GM19467 (cell line): Measurements from ENCODE around the gene FAM47C.
A peak's percentile ranks its signal among the peaks of the same experiment; 100 is the strongest.
"Not testable (repeated sequence)": the region's sequence is repeated elsewhere in the genome, so short reads cannot be mapped to it uniquely, and the experiment has no call there.

ENCODE experiments used
- ATAC-seq: cut with Tn5 transposase; IDR thresholded peaks from one replicate; pipeline ENCODE4 v1.9.1; 2021; ENCODE audit warnings: mild to moderate bottlenecking, moderate library complexity; ENCODE audit not compliant: unreplicated experiment

Gene FAM47C

GRCh38 chrX:37008182-37008581, at the start of gene FAM47C:
Gene FAM47C (plus strand): TSS chrX:37008366. CDS start chrX:37008411, 45 bp downstream.
- ATAC-seq, result not testable (repeated sequence)

GRCh38 chrX:36961590-36961989, 46.6 kb upstream of the FAM47C start:
- ATAC-seq, result no peak

GRCh38 chrX:36963069-36963808, 44.9 kb upstream of the FAM47C start:
- no peak for ATAC-seq

- no peak for ATAC-seq
Measured at GRCh38 chrX:36963852-36964251, 44.3 kb upstream of the FAM47C start.

- ATAC-seq, result no peak
Measured at GRCh38 chrX:36973575-36973974, 34.6 kb upstream of the FAM47C start.

- no peak for ATAC-seq
Measured at GRCh38 chrX:36974911-36975310, 33.3 kb upstream of the FAM47C start.

GRCh38 chrX:36978886-36979285, 29.3 kb upstream of the FAM47C start:
- ATAC-seq, result no peak

- no peak for ATAC-seq
Measured at GRCh38 chrX:36983831-36984230, 24.3 kb upstream of the FAM47C start.

- ATAC-seq, result not testable (repeated sequence)
Measured at GRCh38 chrX:36985416-36986209, 22.6 kb upstream of the FAM47C start.

- no peak for ATAC-seq
Measured at GRCh38 chrX:36986231-36986630, 21.9 kb upstream of the FAM47C start.

- ATAC-seq, result not testable (repeated sequence)
Measured at GRCh38 chrX:36987212-36987611, 21.0 kb upstream of the FAM47C start.

GRCh38 chrX:37000140-37000539, 8.0 kb upstream of the FAM47C start:
- ATAC-seq, result no peak

- no peak for ATAC-seq
Measured at GRCh38 chrX:37010496-37010895, 2.3 kb downstream of the FAM47C start.

GRCh38 chrX:37034260-37034659, 26.1 kb downstream of the FAM47C start:
- ATAC-seq, result not testable (repeated sequence)

GRCh38 chrX:37036674-37037220, 28.6 kb downstream of the FAM47C start:
- ATAC-seq, result not testable (repeated sequence)

- ATAC-seq, result not testable (repeated sequence)
Measured at GRCh38 chrX:37038814-37039213, 30.6 kb downstream of the FAM47C start.

GRCh38 chrX:37042956-37043885, 35.1 kb downstream of the FAM47C start:
- not testable (repeated sequence) for ATAC-seq

- no peak for ATAC-seq
Measured at GRCh38 chrX:37047776-37048175, 39.6 kb downstream of the FAM47C start.

- not testable (repeated sequence) for ATAC-seq
Measured at GRCh38 chrX:37057572-37057971, 49.4 kb downstream of the FAM47C start.

- ATAC-seq, result peak; percentile 63
Measured at GRCh38 chrX:37060999-37061398, 52.8 kb downstream of the FAM47C start.
